Measurements from ENCODE around the gene PIK3C2G.

DNA sequence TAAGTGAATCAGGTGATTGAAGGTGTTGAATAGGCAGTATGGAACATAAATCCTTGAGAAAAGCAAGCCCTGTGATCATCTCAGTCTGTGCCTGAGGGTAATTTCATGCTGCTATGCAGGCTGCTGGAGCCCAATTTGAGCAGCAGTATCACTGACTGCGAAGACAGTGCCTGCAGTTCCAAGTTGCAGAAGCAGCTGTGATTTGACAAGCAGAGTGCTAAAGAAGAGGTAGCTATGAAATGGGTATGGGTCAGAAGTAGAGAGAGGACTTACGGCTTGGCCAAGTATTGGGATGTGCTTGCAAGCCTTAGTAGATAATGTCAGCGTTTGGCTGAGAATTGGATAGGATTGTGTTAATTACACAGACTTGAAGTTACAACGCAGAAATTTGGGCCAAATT, 22.5 kb downstream of the PIK3C2G start:
- TF ChIP-seq, protein P1, sequence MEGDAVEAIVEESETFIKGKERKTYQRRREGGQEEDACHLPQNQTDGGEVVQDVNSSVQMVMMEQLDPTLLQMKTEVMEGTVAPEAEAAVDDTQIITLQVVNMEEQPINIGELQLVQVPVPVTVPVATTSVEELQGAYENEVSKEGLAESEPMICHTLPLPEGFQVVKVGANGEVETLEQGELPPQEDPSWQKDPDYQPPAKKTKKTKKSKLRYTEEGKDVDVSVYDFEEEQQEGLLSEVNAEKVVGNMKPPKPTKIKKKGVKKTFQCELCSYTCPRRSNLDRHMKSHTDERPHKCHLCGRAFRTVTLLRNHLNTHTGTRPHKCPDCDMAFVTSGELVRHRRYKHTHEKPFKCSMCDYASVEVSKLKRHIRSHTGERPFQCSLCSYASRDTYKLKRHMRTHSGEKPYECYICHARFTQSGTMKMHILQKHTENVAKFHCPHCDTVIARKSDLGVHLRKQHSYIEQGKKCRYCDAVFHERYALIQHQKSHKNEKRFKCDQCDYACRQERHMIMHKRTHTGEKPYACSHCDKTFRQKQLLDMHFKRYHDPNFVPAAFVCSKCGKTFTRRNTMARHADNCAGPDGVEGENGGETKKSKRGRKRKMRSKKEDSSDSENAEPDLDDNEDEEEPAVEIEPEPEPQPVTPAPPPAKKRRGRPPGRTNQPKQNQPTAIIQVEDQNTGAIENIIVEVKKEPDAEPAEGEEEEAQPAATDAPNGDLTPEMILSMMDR (conservative IDR thresholded peaks at IDR 0.05; ENCODE audit: low read depth, low read length), result no peak
- TF ChIP-seq EZH2 (IDR thresholded peaks at IDR 0.05; ENCODE audit: borderline replicate concordance, low read depth, low read length, poor library complexity, severe bottlenecking), result no peak

All from A673 (cell line).